ENCODE data around the gene INPP5E.

Gene INPP5E

GRCh38 chr9:136379891-136380290 lies 59.8 kb downstream of the INPP5E start:
- DNase-seq: no peak

- DNase-seq: no peak
Measured at GRCh38 chr9:136379401-136379800, 60.2 kb downstream of the INPP5E start.

GRCh38 chr9:136379003-136379287 lies 60.7 kb downstream of the INPP5E start:
- no peak for DNase-seq
